Lower lobe of right lung (tissue), 2 donors: ENCODE results near the gene CUEDC1. TPM values are rescaled to one million over a fixed set of nuclear protein-coding genes. Genes with fewer than 3 reads are reported as not detected.
A peak's percentile ranks its signal among the peaks of the same experiment; 100 is the strongest.
"Not testable (repeated sequence)": the region's sequence is repeated elsewhere in the genome, so short reads cannot be mapped to it uniquely, and the experiment has no call there.

Experiments used
- ATAC-seq, 2 donors: fragments of 200-7000 bp; cut with Tn5 transposase; one replicate each; pipeline ENCODE4 v1.9.1; 2020 to 2022; ENCODE audit warnings: mild to moderate bottlenecking in 2 of 2, moderate library complexity in 2 of 2
- DNase-seq: peaks from one replicate; pipeline ENCODE4 v3.0.0-alpha.2; 2020
- H3K27ac ChIP-seq: fragments of 200-600 bp; one replicate; pipeline ENCODE4 v1.8.0; 2022
- H3K27me3 ChIP-seq: fragments of 200-600 bp; one replicate; pipeline ENCODE4 v1.8.0; 2022; ENCODE audit warnings: low read depth
- H3K36me3 ChIP-seq: fragments of 200-600 bp; one replicate; pipeline ENCODE4 v1.8.0; 2022; ENCODE audit warnings: mild to moderate bottlenecking
- H3K4me1 ChIP-seq: fragments of 200-600 bp; one replicate; pipeline ENCODE4 v1.8.0; 2022
- H3K4me3 ChIP-seq: fragments of 200-600 bp; one replicate; pipeline ENCODE4 v1.8.0; 2022; ENCODE audit warnings: mild to moderate bottlenecking
- H3K9me3 ChIP-seq: fragments of 200-600 bp; one replicate; pipeline ENCODE4 v1.8.0; 2022
- intact Hi-C: fragments of 100-400 bp; cut with DNase I; formaldehyde crosslinking; loops from one replicate; pipeline ENCODE4 v1.11.0; 2022
- total RNA-seq: library from RNA; stranded (reverse); fragmentation: NEBNext Ultra II Directional; extraction: Animal tissue kit (Norgen Biotek cat#: 25700); gene quantifications from one replicate; pipeline ENCODE4 v1.2.1, GENCODE V29; 2021
- TF ChIP-seq, protein P1 (sequence below): fragments of 200-600 bp; IDR thresholded peaks from one replicate; pipeline ENCODE4 v1.8.0; 2022; ENCODE audit warnings: antibody characterized with exemption, mild to moderate bottlenecking
- donor health status: DM: no; HTN: yes; CAD: no; lungs with severe emphysema.

CUEDC1 gene
- total RNA-seq, 1 donor from 2014 or later = 42.8 TPM

DNA sequence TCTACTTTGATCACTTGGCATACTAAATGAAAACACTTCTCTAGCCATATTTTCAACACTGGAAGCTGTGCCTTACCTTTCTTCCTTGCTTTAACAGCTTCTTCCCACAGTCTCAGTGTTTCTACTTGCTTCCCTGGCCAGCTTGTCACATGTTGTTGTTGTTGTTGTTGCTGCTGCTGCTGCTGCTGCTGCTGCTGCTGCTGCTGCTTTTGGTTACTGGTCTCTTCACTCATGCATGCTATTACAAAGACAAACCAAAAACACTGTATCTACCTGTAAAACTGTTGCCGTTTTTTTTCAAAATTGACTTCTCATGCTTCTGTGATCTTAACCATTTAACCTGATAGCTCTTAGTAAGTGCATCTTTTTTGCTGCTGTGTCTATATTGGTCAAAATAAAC is 23.9 kb upstream of the CUEDC1 start:
- Histone ChIP-seq H3K27me3 (no peaks in the 10 kb centered on the region), H3K9me3 (no peaks in the 10 kb centered on the region), H3K27ac (no peak overlapping the region), H3K4me3 (no peak overlapping the region), H3K4me1 (peaks cover 50% of the 10 kb centered on the region), H3K36me3 (peaks cover 93% of the 10 kb centered on the region)
- DNase-seq = no peak
- TF ChIP-seq, protein P1, sequence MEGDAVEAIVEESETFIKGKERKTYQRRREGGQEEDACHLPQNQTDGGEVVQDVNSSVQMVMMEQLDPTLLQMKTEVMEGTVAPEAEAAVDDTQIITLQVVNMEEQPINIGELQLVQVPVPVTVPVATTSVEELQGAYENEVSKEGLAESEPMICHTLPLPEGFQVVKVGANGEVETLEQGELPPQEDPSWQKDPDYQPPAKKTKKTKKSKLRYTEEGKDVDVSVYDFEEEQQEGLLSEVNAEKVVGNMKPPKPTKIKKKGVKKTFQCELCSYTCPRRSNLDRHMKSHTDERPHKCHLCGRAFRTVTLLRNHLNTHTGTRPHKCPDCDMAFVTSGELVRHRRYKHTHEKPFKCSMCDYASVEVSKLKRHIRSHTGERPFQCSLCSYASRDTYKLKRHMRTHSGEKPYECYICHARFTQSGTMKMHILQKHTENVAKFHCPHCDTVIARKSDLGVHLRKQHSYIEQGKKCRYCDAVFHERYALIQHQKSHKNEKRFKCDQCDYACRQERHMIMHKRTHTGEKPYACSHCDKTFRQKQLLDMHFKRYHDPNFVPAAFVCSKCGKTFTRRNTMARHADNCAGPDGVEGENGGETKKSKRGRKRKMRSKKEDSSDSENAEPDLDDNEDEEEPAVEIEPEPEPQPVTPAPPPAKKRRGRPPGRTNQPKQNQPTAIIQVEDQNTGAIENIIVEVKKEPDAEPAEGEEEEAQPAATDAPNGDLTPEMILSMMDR = no peak
- no peak for ATAC-seq
- intact Hi-C loops = no loop called here

DNA sequence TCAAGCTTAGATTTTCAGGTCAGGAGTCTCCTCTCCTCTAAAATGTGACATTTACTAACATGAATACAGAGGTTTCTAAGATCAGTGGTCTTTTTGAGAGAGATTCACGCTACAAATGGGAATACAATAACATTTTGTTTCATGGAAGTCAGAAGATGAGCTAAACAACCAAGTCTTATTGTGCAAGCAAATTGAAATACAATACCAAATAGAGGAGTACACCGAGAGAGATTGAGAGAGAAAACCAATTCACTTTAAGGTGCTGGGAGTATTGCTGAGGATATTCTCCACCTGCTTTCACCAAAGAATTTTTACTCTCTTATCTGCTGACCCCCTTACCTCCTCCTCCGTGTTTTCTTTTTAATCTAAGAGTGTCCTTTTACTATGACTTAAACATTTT is 21.4 kb upstream of the CUEDC1 start:
- peaks cover 25% of the 10 kb centered on the region for H3K4me1 ChIP-seq
- H3K27me3 ChIP-seq = no peaks in the 10 kb centered on the region
- TF ChIP-seq, protein P1 = no peak
- no peak overlapping the region for H3K27ac ChIP-seq
- H3K36me3 ChIP-seq = peaks cover 100% of the 10 kb centered on the region
- no peak overlapping the region for H3K4me3 ChIP-seq
- intact Hi-C loops = no loop called here
- H3K9me3 ChIP-seq = no peaks in the 10 kb centered on the region
- DNase-seq (no peak), ATAC-seq (no peak)

- Histone ChIP-seq H3K4me1 (peaks cover 14% of the 10 kb centered on the region), H3K27me3 (no peaks in the 10 kb centered on the region), H3K27ac (no peak overlapping the region), H3K9me3 (no peaks in the 10 kb centered on the region), H3K36me3 (peaks cover 85% of the 10 kb centered on the region), H3K4me3 (no peak overlapping the region)
- TF ChIP-seq, protein P1 = no peak
- ATAC-seq (peak; percentile 77 to 78), DNase-seq (no peak)
- intact Hi-C loops = no loop called here
Measured at GRCh38 chr17:57975044-57975443, 19.8 kb upstream of the CUEDC1 start.

DNA sequence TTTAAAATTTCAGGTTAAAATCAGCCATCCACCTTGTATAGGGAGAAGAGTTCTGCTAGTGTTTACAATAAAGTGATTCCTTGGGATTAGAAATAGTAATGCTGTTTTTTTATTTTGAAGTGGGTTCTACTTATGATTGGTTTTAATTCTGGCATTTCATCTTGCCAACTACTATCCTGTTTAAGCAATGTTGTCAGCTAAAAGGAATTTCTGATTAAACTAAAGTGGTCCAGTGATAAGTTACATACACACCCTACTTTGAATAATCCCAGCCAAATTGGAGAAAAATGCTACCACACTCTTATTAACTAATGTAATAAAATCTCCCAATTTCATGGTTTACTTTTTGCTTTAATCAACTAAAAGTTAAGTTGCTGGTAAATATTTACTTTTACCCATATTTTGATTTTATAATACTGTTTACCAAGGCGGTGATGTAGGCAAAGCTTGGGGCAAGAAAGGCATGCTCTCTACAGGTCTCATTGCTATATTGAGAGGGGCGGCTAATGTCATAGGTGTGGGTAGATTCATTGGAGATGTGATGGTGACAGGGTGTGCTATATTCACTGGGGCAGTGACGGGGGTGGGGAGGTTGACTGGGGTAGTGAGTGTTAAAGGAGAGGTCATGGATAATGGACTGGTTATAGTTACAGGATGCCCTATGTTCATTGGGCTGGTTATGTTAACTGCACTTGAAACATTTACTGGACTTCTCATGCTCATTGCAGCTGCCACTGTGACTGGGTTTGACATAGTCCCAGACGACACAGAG is 19.0 kb upstream of the CUEDC1 start:
- H3K9me3 ChIP-seq, H3K27me3 ChIP-seq, H3K27ac ChIP-seq, DNase-seq, intact Hi-C loops, H3K4me3 ChIP-seq: not testable (repeated sequence)
- Histone ChIP-seq H3K4me1 (peaks cover 14% of the 10 kb centered on the region), H3K36me3 (peaks cover 77% of the 10 kb centered on the region)
- ATAC-seq = peak in 1 of 2 donors; percentile 45

GRCh38 chr17:57972151-57972550 is 16.9 kb upstream of the CUEDC1 start:
- Histone ChIP-seq H3K27me3 (no peaks in the 10 kb centered on the region), H3K4me3 (no peak overlapping the region), H3K4me1 (peaks cover 14% of the 10 kb centered on the region), H3K27ac (no peak overlapping the region), H3K9me3 (no peaks in the 10 kb centered on the region), H3K36me3 (peaks cover 56% of the 10 kb centered on the region)
- TF ChIP-seq, protein P1 = no peak
- ATAC-seq (no peak), DNase-seq (no peak)
- intact Hi-C loops = no loop called here

DNA sequence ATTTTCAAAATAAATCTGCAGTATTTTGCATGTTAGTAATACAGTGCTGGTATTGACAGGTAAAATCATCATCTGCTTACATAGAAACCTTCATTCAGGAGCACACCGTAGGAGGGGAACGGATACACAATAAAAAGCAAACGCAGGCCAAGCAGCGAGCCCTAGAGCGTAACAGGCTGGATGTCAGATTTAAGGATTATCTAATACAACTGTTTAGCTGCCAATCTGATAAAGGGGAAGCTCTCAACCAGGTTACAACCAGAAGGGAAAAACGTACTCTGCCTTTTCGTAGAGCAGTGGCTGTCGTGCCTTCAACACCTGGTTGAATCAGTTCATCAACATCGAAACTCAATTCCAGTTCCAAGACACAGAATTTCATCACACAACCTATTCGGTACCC is 16.4 kb upstream of the CUEDC1 start:
- Histone ChIP-seq H3K27me3 (no peaks in the 10 kb centered on the region), H3K4me3 (no peak overlapping the region), H3K9me3 (no peaks in the 10 kb centered on the region), H3K36me3 (peaks cover 50% of the 10 kb centered on the region), H3K27ac (no peak overlapping the region), H3K4me1 (peaks cover 14% of the 10 kb centered on the region)
- intact Hi-C loops = no loop called here
- no peak for DNase-seq
- TF ChIP-seq, protein P1 = no peak
- no peak for ATAC-seq
